ENCODE measurements around the gene SAMD4A. TPM values are rescaled to one million over a fixed set of nuclear protein-coding genes. Genes with fewer than 3 reads are reported as not detected.

SAMD4A gene
- total and polyA plus RNA-seq, 12 donors, result 14.0 to 284 (median 191) TPM

- peaks cover 0 to 40% (median 10%) of the 10 kb centered on the region in 9 donors for H3K36me3 ChIP-seq
- H3K27me3 ChIP-seq, result no peaks in the 10 kb centered on the region
- no peak for DNase-seq
- peak in 1 of 8 donors; percentile 36 for ATAC-seq
- no peak for TF ChIP-seq CTCF (IDR thresholded peaks at IDR 0.05)
- no peak overlapping the region for H3K4me3 ChIP-seq
- peaks cover 6 to 93% (median 69%) of the 10 kb centered on the region in 9 donors for H3K4me1 ChIP-seq
- intact Hi-C loops (cut with DNase I), result loop anchor here in 2 of 10 donors (10.0 kb wide), 2 partner anchors 50 to 70 kb away; no protein-coding TSS in a partner anchor
- WGBS, 2 donors, result 64 to 69% methylated on average over 6 of the region's 6 CpGs
- H3K27ac ChIP-seq, result no peak overlapping the region
- H3K9me3 ChIP-seq, result peaks cover 0 to 15% (median 6%) of the 10 kb centered on the region in 11 donors
Measured at GRCh38 chr14:54574528-54574927, 7.6 kb downstream of the SAMD4A start.

- WGBS, 2 donors, result 83 to 86% methylated on average over 6 of the region's 6 CpGs
- no peak for TF ChIP-seq CTCF (IDR thresholded peaks at IDR 0.05)
- ATAC-seq (no peak), DNase-seq (no peak)
- H3K27ac ChIP-seq, result peak overlapping the region in 1 of 10 donors; percentile 39
- no peak overlapping the region for H3K4me3 ChIP-seq
- H3K9me3 ChIP-seq, result peaks cover 0 to 9% (median 2%) of the 10 kb centered on the region in 11 donors
- intact Hi-C loops (cut with DNase I), result loop anchor here in 3 of 10 donors (5.0 to 10.0 kb wide), 3 partner anchors 47 to 70 kb away; no protein-coding TSS in a partner anchor
- peaks cover 0 to 27% (median 5%) of the 10 kb centered on the region in 9 donors for H3K36me3 ChIP-seq
- no peaks in the 10 kb centered on the region for H3K27me3 ChIP-seq
- H3K4me1 ChIP-seq, result peaks cover 4 to 95% (median 62%) of the 10 kb centered on the region in 9 donors
Measured at GRCh38 chr14:54577494-54577893, 10.6 kb downstream of the SAMD4A start.

GRCh38 chr14:54577977-54578376 is 11.0 kb downstream of the SAMD4A start:
- intact Hi-C loops (cut with DNase I), result loop anchor here in 3 of 10 donors (5.0 to 10.0 kb wide), 3 partner anchors 47 to 69 kb away; no protein-coding TSS in a partner anchor
- Histone ChIP-seq H3K4me3 (no peak overlapping the region), H3K4me1 (peaks cover 4 to 95% (median 65%) of the 10 kb centered on the region in 9 donors), H3K9me3 (peaks cover 0 to 5% (median 0%) of the 10 kb centered on the region in 11 donors), H3K27ac (peak overlapping the region in 2 of 10 donors; percentile 23 to 39), H3K27me3 (no peaks in the 10 kb centered on the region), H3K36me3 (peaks cover 0 to 22% (median under 1%) of the 10 kb centered on the region in 9 donors)
- ATAC-seq (no peak), DNase-seq (no peak)
- 40 to 50% methylated on average over 3 of the region's 3 CpGs for WGBS, 2 donors
- TF ChIP-seq CTCF (IDR thresholded peaks at IDR 0.05), result no peak

- intact Hi-C loops (cut with DNase I), result loop anchor here in 3 of 10 donors (5.0 to 10.0 kb wide), 3 partner anchors 45 to 68 kb away; no protein-coding TSS in a partner anchor
- no peak for DNase-seq
- whole genome bisulfite sequencing, 2 donors, result 4 to 7% methylated on average over 1 of the region's 1 CpG
- Histone ChIP-seq H3K4me3 (no peak overlapping the region), H3K27ac (peak overlapping the region in 7 of 10 donors; percentile 16 to 64 (median 37)), H3K27me3 (no peaks in the 10 kb centered on the region), H3K36me3 (peaks cover 0 to 19% (median 0%) of the 10 kb centered on the region in 9 donors), H3K9me3 (no peaks in the 10 kb centered on the region), H3K4me1 (peaks cover 4 to 96% (median 75%) of the 10 kb centered on the region in 9 donors)
- peak in 6 of 8 donors; percentile 45 to 67 (median 60) for ATAC-seq
- TF ChIP-seq CTCF (IDR thresholded peaks at IDR 0.05), result no peak
Measured at GRCh38 chr14:54579621-54580020, 12.7 kb downstream of the SAMD4A start.

Measured in heart right ventricle (tissue), 16 donors.